22Rv1 (cell line): Measurements from ENCODE around the gene PLA2G2D.

Source experiments
- H3K27ac ChIP-seq: fragments of 450-650 bp; 2 replicates; pipeline ENCODE4 v1.5.1; 2017
- ZFX ChIP-seq: fragments of 450-650 bp; IDR thresholded peaks from 2 replicates; pipeline ENCODE4 v1.6.1; 2017; ENCODE audit warnings: antibody characterized with exemption, borderline replicate concordance
- TF ChIP-seq, protein P1 (sequence below): fragments of 450-650 bp; IDR thresholded peaks from 2 replicates; pipeline ENCODE4 v1.5.1; 2017; ENCODE audit warnings: mild to moderate bottlenecking

The PLA2G2D gene

GRCh38 chr1:20119347-20119746 is at the start of gene PLA2G2D:
Gene PLA2G2D (minus strand): TSS chr1:20119536. CDS start chr1:20119498, 38 bp downstream.
- TF ChIP-seq, protein P1, sequence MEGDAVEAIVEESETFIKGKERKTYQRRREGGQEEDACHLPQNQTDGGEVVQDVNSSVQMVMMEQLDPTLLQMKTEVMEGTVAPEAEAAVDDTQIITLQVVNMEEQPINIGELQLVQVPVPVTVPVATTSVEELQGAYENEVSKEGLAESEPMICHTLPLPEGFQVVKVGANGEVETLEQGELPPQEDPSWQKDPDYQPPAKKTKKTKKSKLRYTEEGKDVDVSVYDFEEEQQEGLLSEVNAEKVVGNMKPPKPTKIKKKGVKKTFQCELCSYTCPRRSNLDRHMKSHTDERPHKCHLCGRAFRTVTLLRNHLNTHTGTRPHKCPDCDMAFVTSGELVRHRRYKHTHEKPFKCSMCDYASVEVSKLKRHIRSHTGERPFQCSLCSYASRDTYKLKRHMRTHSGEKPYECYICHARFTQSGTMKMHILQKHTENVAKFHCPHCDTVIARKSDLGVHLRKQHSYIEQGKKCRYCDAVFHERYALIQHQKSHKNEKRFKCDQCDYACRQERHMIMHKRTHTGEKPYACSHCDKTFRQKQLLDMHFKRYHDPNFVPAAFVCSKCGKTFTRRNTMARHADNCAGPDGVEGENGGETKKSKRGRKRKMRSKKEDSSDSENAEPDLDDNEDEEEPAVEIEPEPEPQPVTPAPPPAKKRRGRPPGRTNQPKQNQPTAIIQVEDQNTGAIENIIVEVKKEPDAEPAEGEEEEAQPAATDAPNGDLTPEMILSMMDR: no peak
- TF ChIP-seq ZFX: no peak
- H3K27ac ChIP-seq: no peak within 1 kb of the TSS

DNA sequence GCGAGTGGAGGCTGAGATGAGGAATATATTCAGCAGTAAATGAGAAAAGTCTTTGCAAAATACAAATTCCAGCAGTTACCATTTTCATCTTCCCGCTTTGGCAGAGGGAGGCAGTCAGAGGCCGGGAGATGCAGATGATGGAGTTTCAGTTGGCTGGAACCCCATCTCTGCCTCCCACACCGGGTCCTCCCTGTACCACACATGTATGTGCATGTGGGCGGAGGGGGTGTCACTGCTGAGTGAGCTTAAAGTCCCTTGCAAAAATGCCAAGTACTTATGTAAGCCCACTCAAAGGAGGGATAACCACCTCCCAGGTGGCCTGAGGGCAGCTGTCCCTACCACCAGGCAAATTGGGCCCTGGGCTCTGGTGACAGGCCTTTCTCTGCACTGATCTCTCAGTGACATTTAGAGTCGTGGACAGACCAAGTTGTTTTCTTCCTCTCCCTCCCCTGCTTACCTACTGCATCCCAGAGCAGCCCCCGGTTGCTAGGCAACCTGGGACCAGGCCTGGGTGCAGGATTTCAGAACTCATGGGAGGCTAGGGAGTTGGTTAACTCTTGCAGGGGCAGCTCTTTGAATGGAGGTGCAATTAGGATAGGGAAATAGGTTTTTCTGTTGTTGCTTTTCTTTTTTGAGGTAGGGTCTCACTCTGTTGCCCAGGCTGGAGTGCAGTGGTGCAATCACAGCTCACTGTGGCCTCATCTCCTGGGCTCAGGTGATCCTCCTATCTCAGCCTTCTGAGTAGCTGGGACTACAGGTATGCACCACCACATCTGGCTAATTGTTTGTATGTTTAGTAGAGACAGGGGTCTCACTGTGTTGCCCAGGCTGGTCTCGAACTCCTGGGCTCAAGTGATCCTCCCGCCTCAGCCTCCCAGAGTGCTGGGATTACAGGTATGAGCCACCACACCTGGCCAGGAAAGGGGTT is 49.5 kb upstream of the PLA2G2D start:
- no peak overlapping the region for H3K27ac ChIP-seq
- TF ChIP-seq ZFX: no peak
- TF ChIP-seq, protein P1: no peak

DNA sequence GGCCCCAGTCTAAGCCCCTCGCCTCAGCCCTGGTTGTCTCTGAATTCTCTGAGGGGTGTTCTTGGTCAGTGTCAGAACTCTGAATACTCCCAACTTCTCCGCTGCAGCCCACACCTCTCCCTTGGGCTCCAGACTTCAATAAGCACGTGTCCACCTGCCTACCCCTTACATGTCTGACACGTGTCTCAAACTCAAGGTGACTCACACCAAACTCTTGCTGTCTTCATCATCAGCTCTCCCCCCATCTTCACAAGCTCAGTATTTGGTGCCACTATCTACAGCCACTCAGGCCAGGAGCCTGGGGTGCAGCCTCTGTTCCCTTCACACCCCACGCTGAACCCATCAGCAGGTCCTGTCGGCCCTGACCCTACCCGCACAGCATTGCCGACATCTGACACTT is 47.8 kb upstream of the PLA2G2D start:
- no peak overlapping the region for H3K27ac ChIP-seq
- TF ChIP-seq, protein P1: no peak
- TF ChIP-seq ZFX: no peak

DNA sequence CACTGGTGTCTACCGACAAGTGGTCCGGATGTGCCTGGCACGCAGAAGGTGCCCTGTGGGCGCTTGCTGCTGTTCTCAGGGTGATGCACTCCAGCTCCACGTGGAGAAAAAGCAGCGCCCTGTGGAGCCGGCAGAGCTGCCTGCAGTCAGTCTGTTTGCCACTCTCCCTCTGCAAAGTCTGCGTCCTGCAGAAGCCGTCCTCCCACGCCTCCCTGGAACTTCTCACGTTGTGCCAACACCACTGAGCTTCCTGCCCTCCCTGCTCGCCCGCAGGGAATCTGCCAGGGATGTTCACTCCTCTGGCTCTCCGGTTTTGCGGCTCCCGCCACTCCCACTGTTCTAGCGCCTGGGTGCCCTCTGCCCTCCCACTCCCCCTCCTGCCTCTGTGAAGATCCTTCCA is 46.7 kb upstream of the PLA2G2D start:
- no peak overlapping the region for H3K27ac ChIP-seq
- TF ChIP-seq ZFX: no peak
- TF ChIP-seq, protein P1: no peak

- TF ChIP-seq ZFX: no peak
- TF ChIP-seq, protein P1: peak; percentile 12; the same call in 1 of the 2 replicates
- no peak overlapping the region for H3K27ac ChIP-seq
Observed at GRCh38 chr1:20165522-20165951, 46.2 kb upstream of the PLA2G2D start.

DNA sequence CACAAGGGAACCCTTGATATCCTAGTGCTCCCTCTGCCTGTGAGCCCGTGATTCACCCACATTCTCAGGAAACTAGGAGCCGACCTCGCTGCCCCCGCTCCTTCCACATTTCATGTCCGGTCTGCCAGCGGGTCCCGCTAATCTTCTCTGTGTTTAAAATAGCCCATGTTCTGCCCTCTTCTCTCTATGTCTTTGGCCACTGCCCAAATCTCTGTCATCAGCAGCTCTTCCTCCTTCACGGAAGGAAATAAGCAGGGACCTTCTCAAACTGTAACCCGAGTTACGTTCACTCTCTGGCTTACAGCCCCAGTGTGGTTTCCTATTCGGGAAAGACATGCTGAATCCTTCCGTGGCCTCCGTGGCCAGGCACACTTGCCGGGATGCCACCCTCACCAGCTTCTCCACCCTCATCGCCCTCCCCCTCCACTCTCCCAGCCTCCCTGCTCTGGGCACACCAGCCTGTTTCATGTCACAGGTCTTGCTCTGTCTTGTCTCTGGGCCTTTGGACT is 45.4 kb upstream of the PLA2G2D start:
- no peak overlapping the region for H3K27ac ChIP-seq
- TF ChIP-seq, protein P1: no peak

- no peak overlapping the region for H3K27ac ChIP-seq
- TF ChIP-seq, protein P1: no peak
- no peak for TF ChIP-seq ZFX
Observed at GRCh38 chr1:20160034-20160433, 40.7 kb upstream of the PLA2G2D start.
